HG02623 (cell line): ENCODE results near the gene LUZP2.

Experiments
- ATAC-seq: cut with Tn5 transposase; IDR thresholded peaks from one replicate; pipeline ENCODE4 v1.9.1; 2021; ENCODE audit warnings: moderate library complexity; ENCODE audit not compliant: unreplicated experiment

The LUZP2 gene

GRCh38 chr11:24708616-24709015 lies 211.8 kb downstream of the LUZP2 start:
- ATAC-seq, result no peak

DNA sequence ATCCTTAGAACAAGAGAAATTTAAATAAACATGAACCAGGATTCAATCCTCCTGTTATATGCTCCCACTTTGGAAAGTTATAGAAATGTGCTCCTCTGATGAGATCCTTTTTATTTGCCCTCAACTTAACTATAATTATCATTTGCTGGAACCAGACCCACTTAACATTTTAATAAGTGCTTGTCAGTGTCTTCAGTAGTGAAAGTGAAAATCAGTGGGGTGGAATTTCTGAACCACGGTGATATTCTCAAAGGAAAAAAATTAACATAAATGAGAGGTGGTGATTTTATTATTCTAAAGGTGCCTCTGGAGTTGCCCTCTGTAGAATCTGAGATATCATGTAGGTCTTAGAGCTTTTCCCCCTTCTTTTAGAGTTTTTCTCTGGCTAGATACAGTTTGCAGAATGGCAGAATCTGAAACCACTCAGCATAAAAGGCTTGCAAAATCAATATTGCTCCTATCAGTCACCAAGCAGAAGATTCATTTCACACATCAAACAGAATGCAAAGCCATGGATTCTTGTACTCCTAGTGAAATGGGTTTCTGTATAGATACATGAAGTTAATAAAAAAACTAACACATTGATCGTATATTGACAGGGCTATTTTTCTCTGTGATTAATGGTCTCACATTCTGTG lies 213.2 kb downstream of the LUZP2 start:
- no peak for ATAC-seq

GRCh38 chr11:24714601-24715000 lies 217.7 kb downstream of the LUZP2 start:
- no peak for ATAC-seq

DNA sequence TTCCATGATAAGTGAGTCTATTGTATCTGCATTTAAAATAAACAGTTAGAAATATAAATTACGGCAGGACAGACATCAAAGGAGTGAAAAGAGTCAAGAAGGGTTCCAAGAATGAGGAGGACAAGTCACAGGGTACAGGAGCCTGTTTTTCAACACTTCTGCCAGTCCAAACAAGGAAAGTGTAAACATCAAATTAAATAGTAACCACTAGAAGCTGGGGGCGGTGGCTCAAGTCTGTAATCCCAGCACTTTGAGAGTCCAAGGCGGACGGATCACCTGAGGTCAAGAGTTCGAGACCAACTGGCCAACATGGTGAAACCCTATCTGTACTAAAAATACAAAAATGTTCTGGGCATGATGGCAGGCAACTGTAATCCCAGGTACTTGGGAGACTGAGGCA lies 219.6 kb downstream of the LUZP2 start:
- ATAC-seq, result no peak

GRCh38 chr11:24723231-24723630 lies 226.4 kb downstream of the LUZP2 start:
- ATAC-seq, result no peak

- no peak for ATAC-seq
Measured at GRCh38 chr11:24731554-24731953, 234.7 kb downstream of the LUZP2 start.

- no peak for ATAC-seq
Measured at GRCh38 chr11:24734742-24735237, 237.9 kb downstream of the LUZP2 start.

DNA sequence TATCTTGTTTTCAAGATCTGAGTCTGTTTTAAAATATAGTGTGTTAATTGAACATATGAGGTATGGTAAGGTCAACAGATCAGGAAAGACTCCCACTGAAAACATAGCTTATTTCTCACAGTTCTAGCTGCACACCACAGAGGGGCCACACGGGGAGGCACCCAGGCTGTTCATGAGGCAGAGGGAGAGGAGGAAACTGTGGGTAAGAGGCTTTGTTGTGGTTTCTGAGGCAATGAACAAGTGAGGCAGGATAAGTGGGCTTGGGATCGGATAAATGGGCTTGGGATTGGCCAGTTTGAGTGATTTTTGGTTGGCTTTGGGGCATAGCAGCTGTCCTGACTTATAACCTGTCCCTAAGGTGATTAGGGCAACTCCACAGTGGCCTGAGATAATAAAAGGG lies 242.1 kb downstream of the LUZP2 start:
- no peak for ATAC-seq

DNA sequence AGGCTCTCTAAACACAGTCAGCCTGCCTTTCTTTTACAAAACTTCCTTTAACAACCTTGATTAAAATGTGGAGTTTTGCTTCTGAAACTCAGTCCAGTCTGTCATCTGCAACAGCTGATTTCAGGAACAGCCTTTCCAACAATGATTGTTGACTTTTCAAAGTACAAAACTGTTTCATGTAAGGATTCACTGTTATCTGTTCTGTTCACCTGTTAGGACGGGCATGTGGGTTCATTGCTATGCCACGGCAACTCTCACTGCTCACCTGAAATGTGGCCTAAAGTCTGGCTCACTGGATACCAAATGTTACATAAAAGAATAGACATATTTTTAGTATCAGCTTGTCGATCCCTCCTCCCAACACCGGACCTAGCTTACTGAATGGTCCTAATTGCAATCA lies 242.8 kb downstream of the LUZP2 start:
- no peak for ATAC-seq

DNA sequence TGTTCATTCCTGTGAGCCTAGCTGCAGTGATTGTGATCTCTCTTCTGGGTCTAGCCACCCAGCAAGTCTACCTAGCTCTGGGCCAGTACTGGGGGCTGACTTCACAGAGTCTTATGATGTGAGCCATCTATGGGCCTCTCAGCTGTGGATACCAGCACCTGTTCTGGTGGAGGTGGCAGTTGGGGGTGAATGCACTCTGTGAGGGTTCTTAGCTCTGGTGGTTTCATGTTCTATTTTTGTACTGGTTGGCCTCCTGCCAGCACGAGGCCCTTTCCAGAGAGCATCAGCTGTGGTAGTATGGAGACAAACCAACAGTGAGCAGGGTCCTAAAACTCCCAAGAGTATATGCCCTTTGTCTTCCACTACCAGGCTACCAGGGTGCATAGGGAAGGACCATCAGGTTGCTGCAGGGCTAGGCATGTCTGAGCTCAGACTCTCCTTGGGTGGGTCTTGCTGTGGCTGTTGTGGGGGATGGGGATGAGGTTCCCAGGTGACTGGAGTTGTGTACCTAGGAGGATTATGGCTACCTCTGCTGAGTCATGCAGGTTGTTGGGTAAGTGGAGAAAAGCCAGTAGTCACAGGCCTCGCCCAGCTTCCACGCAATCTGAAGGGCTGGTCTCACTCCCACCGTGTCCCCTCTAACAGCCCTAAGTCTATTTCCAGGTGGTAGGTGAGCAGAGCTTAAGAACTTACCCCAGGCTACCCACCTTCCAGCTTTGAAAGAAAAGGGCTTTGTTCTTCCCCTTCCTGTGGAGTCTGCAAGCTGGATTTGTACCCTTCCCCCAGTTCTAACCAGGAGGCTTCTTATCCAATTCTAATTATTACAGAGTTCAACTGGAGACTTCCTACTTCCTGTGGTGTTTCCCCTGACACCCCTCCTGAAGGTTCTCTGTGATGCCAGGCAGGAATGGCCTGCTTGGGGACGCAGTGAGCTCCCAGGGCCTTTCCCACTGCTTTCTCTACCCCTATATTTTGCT lies 250.7 kb downstream of the LUZP2 start:
- ATAC-seq, result no peak

DNA sequence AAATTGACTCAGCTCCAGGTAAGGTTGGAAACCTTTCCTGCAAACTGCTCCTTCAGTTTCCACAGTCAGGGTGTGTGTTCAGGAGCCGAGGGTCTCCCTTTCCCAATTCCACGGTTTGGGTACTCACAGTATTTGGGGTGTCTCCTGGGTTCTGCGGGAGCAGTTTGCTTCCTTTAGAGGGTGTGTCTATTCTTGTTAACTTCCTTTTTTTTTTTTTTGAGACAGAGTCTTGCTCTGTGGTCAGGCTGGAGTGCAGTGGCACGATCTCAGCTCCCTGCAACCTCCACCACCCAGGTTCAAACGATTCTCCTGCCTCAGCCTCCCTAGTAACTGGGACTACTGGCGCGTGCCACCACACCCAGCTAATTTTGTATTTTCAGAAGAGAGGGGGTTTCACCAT lies 251.4 kb downstream of the LUZP2 start:
- ATAC-seq, result no peak

DNA sequence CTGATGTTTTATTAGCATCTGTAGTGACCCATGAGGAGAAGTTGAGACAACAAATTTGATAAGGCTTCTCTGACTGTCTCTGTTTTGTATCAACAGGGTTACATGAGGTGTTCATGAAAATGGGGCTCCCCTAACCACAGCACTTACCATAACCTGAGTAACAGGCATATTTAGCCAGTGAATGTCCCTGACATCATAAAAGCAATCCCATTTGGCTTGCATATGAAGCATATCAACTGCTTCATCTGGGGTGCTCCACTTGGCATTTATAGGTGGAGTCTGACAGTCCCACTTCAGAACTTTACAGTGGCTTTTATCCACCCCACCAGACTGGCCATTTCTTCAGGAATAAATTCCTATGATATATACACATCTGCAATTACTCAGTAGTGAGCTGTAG lies 257.6 kb downstream of the LUZP2 start:
- ATAC-seq, result no peak

DNA sequence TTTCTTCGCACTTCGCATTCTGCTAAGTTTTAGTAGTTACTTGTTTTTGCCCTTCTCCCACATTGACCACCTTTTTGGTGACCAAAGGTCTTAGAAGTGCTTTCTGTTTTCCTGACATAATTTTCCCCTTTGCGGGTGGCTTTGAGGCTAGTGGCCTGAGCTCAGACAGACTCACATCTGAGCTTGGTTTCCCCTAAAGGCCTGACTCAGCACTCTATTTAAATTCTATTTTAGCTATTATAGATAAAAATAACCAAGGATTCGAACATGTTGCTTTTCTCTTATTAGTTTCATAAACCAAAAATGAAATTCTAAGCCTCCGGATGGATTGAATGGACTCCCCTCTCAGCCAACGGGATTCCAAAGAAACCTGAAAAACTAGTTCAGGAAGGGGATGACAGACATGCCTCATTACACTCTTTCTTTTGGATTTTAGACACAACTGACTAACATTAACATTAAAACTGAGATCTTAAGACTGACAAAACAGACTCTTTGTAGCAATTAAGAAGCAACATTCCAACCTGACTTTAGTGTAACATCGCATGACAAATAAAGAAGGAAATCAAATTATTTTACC lies 258.5 kb downstream of the LUZP2 start:
- ATAC-seq, result no peak

DNA sequence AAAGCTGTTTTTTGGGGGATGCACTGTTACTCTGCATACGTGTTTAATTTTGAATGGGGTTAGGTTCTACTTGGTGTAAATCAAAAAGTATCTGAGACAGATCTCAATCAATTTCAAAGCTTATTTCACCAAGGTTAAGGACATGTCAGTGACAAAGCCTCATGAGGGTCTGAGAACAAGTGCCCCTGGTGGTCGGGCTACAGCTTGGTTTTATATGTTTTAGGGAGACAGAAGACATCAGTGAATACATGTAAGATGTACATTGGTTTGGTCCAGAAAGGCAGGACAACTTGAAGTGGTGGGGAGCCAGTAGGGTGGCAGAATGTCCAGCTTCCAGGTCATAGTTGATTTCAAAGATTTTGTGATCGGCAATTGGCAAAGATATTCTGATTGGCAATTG lies 262.9 kb downstream of the LUZP2 start:
- ATAC-seq, result no peak

GRCh38 chr11:24760681-24761080 lies 263.8 kb downstream of the LUZP2 start:
- ATAC-seq, result no peak

- ATAC-seq, result no peak
Measured at GRCh38 chr11:24762076-24762475, 265.2 kb downstream of the LUZP2 start.

GRCh38 chr11:24767411-24767810 lies 270.6 kb downstream of the LUZP2 start:
- ATAC-seq, result no peak

- ATAC-seq, result no peak
Measured at GRCh38 chr11:24773322-24773721, 276.5 kb downstream of the LUZP2 start.

- no peak for ATAC-seq
Measured at GRCh38 chr11:24779791-24780190, 282.9 kb downstream of the LUZP2 start.

DNA sequence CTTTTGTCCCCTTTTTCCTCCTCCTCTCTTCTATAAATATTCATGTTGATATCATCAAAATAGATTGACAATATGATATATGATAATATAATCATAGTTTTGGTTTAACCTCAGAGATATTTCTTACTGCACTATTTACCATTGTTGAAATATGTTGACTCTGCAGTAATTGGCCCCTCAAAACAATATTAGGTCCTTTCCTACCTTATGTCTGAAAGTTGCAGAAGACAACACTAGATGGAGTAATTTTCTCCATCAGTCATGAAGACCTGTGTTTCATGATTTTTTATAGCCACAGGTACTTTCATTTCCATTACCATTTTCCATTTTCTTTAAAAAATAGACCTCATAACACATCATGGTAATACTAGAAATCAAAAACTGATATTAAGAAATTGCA lies 284.4 kb downstream of the LUZP2 start:
- ATAC-seq, result no peak

GRCh38 chr11:24793479-24793878 lies 296.6 kb downstream of the LUZP2 start:
- ATAC-seq, result no peak

GRCh38 chr11:24794064-24794463 lies 297.2 kb downstream of the LUZP2 start:
- ATAC-seq, result no peak
